K562 (cell line): ENCODE data around the gene MYO15B. TPM values are rescaled to one million over a fixed set of nuclear protein-coding genes. Genes with fewer than 3 reads are reported as not detected.

ENCODE experiments used
- JUN ChIP-seq, 2 experiments: sonication (generic) in 1 of 2; formaldehyde crosslinking in 1 of 2; IDR thresholded peaks; 2 replicates each; pipeline versions ENCODE4 v1.6.1 to v1.8.0; 2012 to 2022; ENCODE audit warnings: borderline replicate concordance in 2 of 2, mild to moderate bottlenecking in 2 of 2, improper control_type of control experiment in 1 of 2, low read depth in 1 of 2, low read length in 1 of 2, missing genetic modification reagents in 1 of 2
- MAX ChIP-seq: sonication (generic); formaldehyde crosslinking; IDR thresholded peaks from 2 replicates; pipeline ENCODE4 v1.9.0; 2022; ENCODE audit warnings: mild to moderate bottlenecking, missing genetic modification reagents
- MGA ChIP-seq: fragments of 450-650 bp; IDR thresholded peaks from 2 replicates; pipeline ENCODE4 v1.6.1; 2016; ENCODE audit warnings: mild to moderate bottlenecking, moderate library complexity
- NFE2L1 ChIP-seq: fragments of 450-650 bp; IDR thresholded peaks from 2 replicates; pipeline ENCODE4 v1.6.1; 2016; ENCODE audit warnings: missing genetic modification characterization, low read depth, mild to moderate bottlenecking, missing compliant biosample characterization, moderate library complexity, borderline replicate concordance
- NR0B1 ChIP-seq: fragments of 450-650 bp; IDR thresholded peaks from one replicate; pipeline ENCODE4 v1.6.1; 2018; ENCODE audit warnings: mild to moderate bottlenecking, moderate library complexity; ENCODE audit not compliant: partially characterized antibody
- ZNF449 ChIP-seq: fragments of 250-450 bp; sonication (Bioruptor Pico); IDR thresholded peaks from 2 replicates; pipeline ENCODE4 v1.8.0; 2022; ENCODE audit warnings: moderate library complexity, mild to moderate bottlenecking, inconsistent platforms
- polyA plus RNA-seq, 8 experiments: library from polyadenylated mRNA; depleted of rRNA in 4 of 8; stranded (reverse) in 5 of 8; unstranded in 3 of 8; fragments of >200 nt; fragmentation: Nextera tagmentation in 2 of 8; fragmentation: Illumina TruSeq in 1 of 8; extraction: Ambion mirVana in 2 of 8; extraction: Trizol in 1 of 8; gene quantifications; 2 replicates each; pipeline versions ENCODE4 v1.2.1 to v1.2.3, GENCODE V29; 2011 to 2014; ENCODE audit warnings: inconsistent platforms in 1 of 8, missing spikeins in 1 of 8
- total RNA-seq, 7 experiments: library from RNA; depleted of rRNA in 6 of 7; stranded (reverse); fragments of >200 nt in 6 of 7; fragmentation: Illumina TruSeq in 2 of 7; extraction: Trizol in 2 of 7; gene quantifications; 2 replicates each; pipeline versions ENCODE4 v1.2.1 to v1.2.3, GENCODE V29; 2011 to 2021; ENCODE audit warnings: low replicate concordance in 1 of 7

MYO15B gene
- total and polyA plus RNA-seq, 9 of the 15 experiments (the other 6 are each of a cell fraction or from before 2014, with no cell fraction given) = 0.05 to 3.1 (median 0.83) TPM; not detected in 2

GRCh38 chr17:75650874-75651273 lies 63.3 kb downstream of the MYO15B start (continued):
- TF ChIP-seq ZNF449 (CRISPR knock-in tag) (no peak), MGA (no peak), MAX (CRISPR knock-in tag) (no peak), NFE2L1 (tag) (no peak), NR0B1 (no peak), JUN (IDR thresholded peaks at IDR 0.05; ENCODE audit: borderline replicate concordance, low read depth, low read length) (no peak), JUN (CRISPR knock-in tag; IDR thresholded peaks at IDR 0.05; ENCODE audit: borderline replicate concordance) (no peak)
